Stomach smooth muscle (tissue), 2 donors: ENCODE results near the gene CSRNP3.

Source experiments
- H3K27ac ChIP-seq: one replicate; pipeline ENCODE4 v1.7.0; 2013; ENCODE audit warnings: mild to moderate bottlenecking, low read length, inconsistent platforms
- H3K27me3 ChIP-seq, 2 donors: one replicate each; pipeline ENCODE4 v1.7.0; 2013; ENCODE audit warnings: low read length in 2 of 2; ENCODE audit not compliant: insufficient read depth in 2 of 2, control insufficient read depth in 1 of 2
- H3K36me3 ChIP-seq, 2 donors: one replicate each; pipeline ENCODE4 v1.7.0; 2013; ENCODE audit warnings: low read length in 2 of 2; ENCODE audit not compliant: control insufficient read depth in 2 of 2, insufficient read depth in 2 of 2
- H3K4me1 ChIP-seq: one replicate; pipeline ENCODE4 v1.7.0; 2013; ENCODE audit warnings: low read length; ENCODE audit not compliant: control insufficient read depth, insufficient read depth
- H3K4me3 ChIP-seq, 2 donors: one replicate each; pipeline ENCODE4 v1.7.0; 2013; ENCODE audit warnings: low read length in 2 of 2
- H3K9ac ChIP-seq, 2 donors: one replicate each; pipeline ENCODE4 v1.7.0; 2013; ENCODE audit warnings: low read length in 2 of 2, mild to moderate bottlenecking in 1 of 2
- H3K9me3 ChIP-seq, 2 donors: one replicate each; pipeline ENCODE4 v1.7.0; 2013; ENCODE audit warnings: low read length in 2 of 2; ENCODE audit not compliant: control insufficient read depth in 2 of 2
- donor health status: healthy.
- donor health status: Pancreatic carcinoma.

Gene CSRNP3

DNA sequence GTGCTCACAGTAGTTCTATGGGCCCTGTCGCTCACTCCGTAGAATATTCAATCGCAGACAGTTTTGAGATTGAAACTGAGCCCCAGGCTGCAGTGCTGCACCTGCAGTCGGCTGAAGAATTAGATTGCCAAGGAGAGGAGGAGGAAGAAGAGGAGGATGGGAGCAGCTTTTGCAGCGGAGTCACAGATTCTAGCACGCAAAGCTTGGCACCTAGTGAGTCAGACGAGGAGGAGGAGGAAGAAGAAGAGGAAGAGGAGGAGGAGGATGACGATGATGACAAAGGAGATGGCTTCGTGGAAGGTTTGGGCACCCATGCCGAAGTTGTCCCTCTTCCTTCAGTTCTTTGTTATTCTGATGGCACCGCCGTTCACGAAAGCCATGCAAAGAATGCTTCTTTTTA is 209.4 kb downstream of the CSRNP3 start:
- H3K27me3 ChIP-seq, result no peaks in the 10 kb centered on the region
- H3K27ac ChIP-seq, result no peak overlapping the region
- no peak overlapping the region for H3K9ac ChIP-seq
- no peaks in the 10 kb centered on the region for H3K9me3 ChIP-seq
- H3K36me3 ChIP-seq, result peaks cover 0 to 6% of the 10 kb centered on the region in 2 donors
- H3K4me1 ChIP-seq, result no peaks in the 10 kb centered on the region
- no peak overlapping the region for H3K4me3 ChIP-seq

GRCh38 chr2:165679621-165680020 is 210.1 kb downstream of the CSRNP3 start:
- Histone ChIP-seq H3K27me3 (no peaks in the 10 kb centered on the region), H3K9me3 (no peaks in the 10 kb centered on the region), H3K4me3 (no peak overlapping the region), H3K4me1 (no peaks in the 10 kb centered on the region), H3K36me3 (peaks cover 0 to 6% of the 10 kb centered on the region in 2 donors), H3K9ac (no peak overlapping the region), H3K27ac (no peak overlapping the region)

- no peak overlapping the region for H3K9ac ChIP-seq
- no peak overlapping the region for H3K27ac ChIP-seq
Measured at GRCh38 chr2:165681841-165682240, 212.3 kb downstream of the CSRNP3 start.

DNA sequence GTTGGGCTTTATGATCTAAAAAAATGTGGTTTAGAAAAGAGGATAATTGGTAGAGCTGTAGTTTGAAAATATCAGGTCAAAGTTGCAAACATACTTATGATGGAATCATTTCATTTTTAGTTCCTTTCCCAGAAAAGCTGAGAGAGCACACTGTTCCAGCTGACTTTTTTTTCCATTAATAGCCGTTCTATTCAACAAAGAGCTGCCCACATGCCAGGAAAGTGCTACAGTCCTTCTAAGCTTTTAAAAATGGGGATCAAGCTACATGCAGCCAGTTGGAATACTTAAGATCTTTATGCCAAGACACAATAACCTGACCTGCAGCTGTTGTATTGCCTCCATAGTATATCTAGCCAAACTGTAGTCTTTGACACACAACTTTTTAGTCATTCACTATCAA is 213.0 kb downstream of the CSRNP3 start:
- H3K36me3 ChIP-seq, result peaks cover 0 to 6% of the 10 kb centered on the region in 2 donors
- no peak overlapping the region for H3K9ac ChIP-seq
- H3K27me3 ChIP-seq, result no peaks in the 10 kb centered on the region
- no peaks in the 10 kb centered on the region for H3K4me1 ChIP-seq
- H3K27ac ChIP-seq, result no peak overlapping the region
- H3K9me3 ChIP-seq, result no peaks in the 10 kb centered on the region
- H3K4me3 ChIP-seq, result no peak overlapping the region

More at GRCh38 chr2:165681841-165682240, 212.3 kb downstream of the CSRNP3 start:
- H3K27me3 ChIP-seq, result no peaks in the 10 kb centered on the region
- peaks cover 0 to 6% of the 10 kb centered on the region in 2 donors for H3K36me3 ChIP-seq
- no peaks in the 10 kb centered on the region for H3K9me3 ChIP-seq
- H3K4me3 ChIP-seq, result no peak overlapping the region
- no peaks in the 10 kb centered on the region for H3K4me1 ChIP-seq

DNA sequence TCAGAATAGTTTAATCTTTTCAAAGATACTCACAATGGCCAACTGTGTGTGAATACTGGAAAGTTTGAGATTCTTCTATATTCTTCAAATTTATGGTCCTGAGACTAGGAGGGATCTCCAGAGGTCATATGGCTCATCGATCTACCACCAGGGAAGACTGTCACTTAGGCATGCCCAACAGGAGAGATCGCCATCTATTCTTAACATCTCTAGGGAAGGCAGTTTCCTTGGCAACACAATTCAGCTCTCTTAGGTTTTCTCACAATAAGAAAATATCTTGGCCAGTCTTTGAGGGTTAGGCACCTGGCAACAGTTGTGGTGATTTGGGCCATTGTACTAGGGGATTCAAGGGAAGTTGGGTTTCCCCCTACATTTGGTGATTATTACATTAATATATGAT is 217.3 kb downstream of the CSRNP3 start:
- H3K27ac ChIP-seq, result no peak overlapping the region
- H3K36me3 ChIP-seq, result no peaks in the 10 kb centered on the region
- H3K27me3 ChIP-seq, result no peaks in the 10 kb centered on the region
- H3K4me3 ChIP-seq, result no peak overlapping the region
- H3K9me3 ChIP-seq, result no peaks in the 10 kb centered on the region
- H3K4me1 ChIP-seq, result no peaks in the 10 kb centered on the region
- no peak overlapping the region for H3K9ac ChIP-seq

DNA sequence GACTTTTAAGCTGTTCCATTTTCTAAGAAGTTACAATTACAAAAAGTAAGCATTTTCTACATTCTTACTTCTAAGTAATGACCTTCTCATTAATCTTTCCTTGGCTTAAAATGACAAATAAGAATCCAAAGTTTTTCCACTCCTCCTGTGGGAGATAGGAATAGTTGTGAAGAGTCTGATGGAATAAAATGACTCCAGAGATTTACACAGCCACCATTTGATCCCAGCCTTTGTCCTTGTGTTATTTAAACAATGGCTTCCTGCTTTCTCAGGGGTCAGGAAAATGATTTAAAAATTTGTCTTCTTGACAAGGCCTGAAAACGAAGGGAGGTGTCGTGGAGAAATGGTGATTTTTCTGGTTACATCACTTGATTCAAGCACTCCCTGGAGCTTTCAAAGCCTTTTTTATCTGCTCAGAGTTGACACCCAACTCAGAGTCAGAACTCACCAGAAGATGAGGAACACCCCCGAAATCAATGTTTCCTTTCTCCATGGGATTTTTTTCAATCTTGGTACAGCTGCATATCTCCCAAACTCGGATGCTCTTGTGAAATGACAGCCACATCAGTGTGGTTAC is 218.0 kb downstream of the CSRNP3 start:
- Histone ChIP-seq H3K9ac (no peak overlapping the region), H3K27me3 (no peaks in the 10 kb centered on the region), H3K4me3 (no peak overlapping the region), H3K4me1 (no peaks in the 10 kb centered on the region), H3K27ac (no peak overlapping the region), H3K36me3 (no peaks in the 10 kb centered on the region), H3K9me3 (no peaks in the 10 kb centered on the region)

DNA sequence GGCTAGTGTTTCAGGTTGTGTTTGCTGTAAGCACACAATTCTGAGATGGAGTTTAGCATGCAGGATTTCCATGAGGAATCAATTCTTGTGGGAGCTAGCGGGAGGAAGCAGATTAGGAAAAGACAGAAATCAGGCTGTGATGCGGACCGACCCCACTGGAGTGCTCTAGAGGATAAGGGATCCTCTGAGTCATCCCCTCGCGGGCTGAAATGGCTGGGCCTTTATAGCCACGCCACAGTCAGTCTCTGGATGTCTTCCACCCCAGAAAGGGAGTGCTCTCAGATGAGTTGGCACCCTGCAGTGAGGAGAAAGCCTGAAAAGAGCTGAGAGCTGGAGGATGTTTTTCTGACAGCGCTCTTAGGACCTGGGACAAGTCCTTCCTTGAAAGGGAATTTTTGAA is 222.1 kb downstream of the CSRNP3 start:
- no peaks in the 10 kb centered on the region for H3K27me3 ChIP-seq
- H3K4me3 ChIP-seq, result no peak overlapping the region
- no peak overlapping the region for H3K27ac ChIP-seq
- H3K36me3 ChIP-seq, result no peaks in the 10 kb centered on the region
- H3K9me3 ChIP-seq, result no peaks in the 10 kb centered on the region
- H3K9ac ChIP-seq, result no peak overlapping the region
- H3K4me1 ChIP-seq, result no peaks in the 10 kb centered on the region

- Histone ChIP-seq H3K27ac (no peak overlapping the region), H3K9ac (no peak overlapping the region), H3K4me3 (no peak overlapping the region), H3K9me3 (no peaks in the 10 kb centered on the region), H3K36me3 (no peaks in the 10 kb centered on the region), H3K4me1 (no peaks in the 10 kb centered on the region), H3K27me3 (no peaks in the 10 kb centered on the region)
Measured at GRCh38 chr2:165692906-165693305, 223.4 kb downstream of the CSRNP3 start.

DNA sequence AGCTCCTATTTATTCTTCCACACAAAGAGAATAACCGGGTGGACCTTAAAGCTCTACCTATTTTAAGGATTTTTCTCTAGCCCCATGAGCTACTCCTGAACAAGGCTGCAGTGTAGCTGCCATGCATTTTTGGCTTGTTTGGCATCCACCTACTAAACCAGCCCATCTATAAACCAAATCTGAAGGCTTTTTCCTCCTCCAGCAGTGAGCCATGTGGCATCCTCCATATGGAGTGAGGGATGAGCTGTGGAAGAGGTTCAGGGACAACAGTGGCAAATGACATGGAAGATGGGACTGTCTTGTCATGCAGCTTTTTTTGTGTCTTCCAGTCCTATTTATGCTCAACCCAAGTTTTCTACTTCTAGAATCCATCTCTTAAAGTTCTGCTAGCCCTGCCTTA is 224.3 kb downstream of the CSRNP3 start:
- no peaks in the 10 kb centered on the region for H3K9me3 ChIP-seq
- H3K36me3 ChIP-seq, result no peaks in the 10 kb centered on the region
- H3K27ac ChIP-seq, result no peak overlapping the region
- no peak overlapping the region for H3K9ac ChIP-seq
- no peaks in the 10 kb centered on the region for H3K4me1 ChIP-seq
- H3K4me3 ChIP-seq, result no peak overlapping the region
- no peaks in the 10 kb centered on the region for H3K27me3 ChIP-seq

DNA sequence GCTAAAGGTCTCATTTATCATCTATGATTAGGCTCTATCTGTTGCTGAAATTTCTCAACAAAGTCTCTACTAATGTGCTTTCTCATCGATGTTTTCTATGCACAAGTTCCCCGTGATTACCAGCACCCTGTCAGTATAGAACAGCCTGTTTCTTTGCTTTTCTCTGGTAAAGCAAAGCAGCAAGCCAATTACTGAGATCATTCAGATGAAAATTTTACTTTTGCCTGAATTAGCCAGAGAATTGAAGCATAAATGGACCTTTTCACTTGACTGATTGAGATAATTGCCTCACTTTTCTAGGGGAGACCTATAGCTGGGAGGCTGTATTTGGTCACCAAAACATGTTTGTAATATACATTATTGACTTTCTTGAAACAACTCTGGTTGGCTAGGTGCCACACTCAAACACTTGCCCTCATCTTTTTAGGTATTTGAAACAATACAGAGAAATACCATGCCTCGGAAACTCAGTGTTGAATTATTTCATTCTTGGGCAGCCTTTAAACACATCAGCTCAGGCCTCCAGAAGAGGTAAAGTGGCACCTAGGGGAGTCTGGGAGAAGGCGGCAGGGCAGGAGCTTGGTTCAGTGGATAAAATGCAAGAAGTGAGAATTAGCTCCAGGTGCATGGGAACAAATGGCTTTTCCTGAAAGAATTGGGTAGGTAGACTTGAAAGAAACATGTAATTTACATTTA is 228.4 kb downstream of the CSRNP3 start:
- Histone ChIP-seq H3K9me3 (no peaks in the 10 kb centered on the region), H3K36me3 (no peaks in the 10 kb centered on the region), H3K4me1 (no peaks in the 10 kb centered on the region), H3K27ac (no peak overlapping the region), H3K9ac (no peak overlapping the region), H3K27me3 (no peaks in the 10 kb centered on the region), H3K4me3 (no peak overlapping the region)

GRCh38 chr2:165698444-165698884 is 229.0 kb downstream of the CSRNP3 start:
- Histone ChIP-seq H3K4me3 (no peak overlapping the region), H3K27ac (no peak overlapping the region), H3K36me3 (no peaks in the 10 kb centered on the region), H3K27me3 (no peaks in the 10 kb centered on the region), H3K9ac (no peak overlapping the region), H3K9me3 (no peaks in the 10 kb centered on the region), H3K4me1 (no peaks in the 10 kb centered on the region)
